Posterior cingulate gyrus (tissue), 11 donors: ENCODE data around the gene SLC16A8.

ENCODE experiments used
- DNase-seq, 10 donors: peaks; one replicate each; pipeline versions ENCODE4 v3.0.0 to v3.0.0-alpha.2; 2020 to 2021; ENCODE audit warnings: mixed read lengths in 3 of 10
- intact Hi-C: fragments of 100-400 bp; cut with DNase I; formaldehyde crosslinking; loops from one replicate; pipeline ENCODE4 v1.15.1; 2023

SLC16A8 gene

GRCh38 chr22:38034278-38034882 lies 49.6 kb downstream of the SLC16A8 start:
- peak; percentile 73 to 98 (median 85) for DNase-seq
- intact Hi-C loops = loop anchor here (5.0 kb wide), 1 partner anchor 52 kb away; the partner anchor contains the start of gene SOX10

- intact Hi-C loops = loop anchor here (5.0 kb wide), 1 partner anchor 51 kb away; the partner anchor contains the start of gene SOX10
- DNase-seq = peak in 9 of 10 donors; percentile 83 to 98 (median 88)
These were observed 50.3 kb downstream of the SLC16A8 start for GRCh38 chr22:38033522-38034277.

DNA sequence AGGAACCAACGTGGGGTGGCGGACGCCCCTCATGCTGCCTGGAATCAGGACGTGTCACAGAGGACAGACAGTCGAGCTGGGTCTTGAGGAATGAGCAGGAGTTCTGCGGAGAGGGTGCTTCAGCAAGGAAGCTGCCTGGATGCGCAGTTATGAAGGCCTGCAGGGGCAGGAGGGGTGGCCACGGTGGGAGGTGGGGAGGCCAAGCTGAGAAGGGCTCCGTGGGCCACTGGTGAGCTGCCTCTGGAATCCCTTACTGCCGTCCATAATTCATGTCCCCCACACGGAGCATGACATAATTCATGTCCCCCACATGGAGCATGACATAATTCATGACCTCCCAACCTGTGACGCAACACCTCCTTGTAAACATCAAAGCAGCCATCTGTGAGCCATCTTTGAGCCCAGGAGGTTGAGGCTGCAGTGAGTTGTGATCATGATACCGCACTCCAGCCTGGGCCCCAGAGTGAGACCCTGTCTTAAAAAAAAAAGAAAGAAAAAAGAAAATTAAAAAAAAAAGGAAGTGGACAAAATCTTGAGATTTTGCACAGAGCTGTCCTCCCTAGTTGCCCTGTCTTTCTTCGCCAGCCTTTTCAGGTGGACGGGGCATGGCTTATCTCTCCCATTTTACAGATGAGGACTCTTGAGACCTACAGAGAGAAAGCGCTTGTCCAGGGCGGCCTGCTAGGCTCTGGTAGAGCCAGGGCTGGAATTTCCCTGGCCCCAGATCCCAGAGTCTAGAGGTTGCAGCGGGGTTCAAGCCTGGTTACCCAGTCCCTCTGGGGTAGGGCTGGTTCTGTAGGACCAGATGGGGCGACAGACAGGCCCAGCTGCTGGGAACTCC lies 51.1 kb downstream of the SLC16A8 start:
- DNase-seq = peak in 4 of 10 donors; percentile 60 to 76 (median 70)
- intact Hi-C loops = loop anchor here (5.0 kb wide), 1 partner anchor 51 kb away; the partner anchor contains the start of gene SOX10

GRCh38 chr22:38031491-38031890 lies 52.5 kb downstream of the SLC16A8 start:
- peak in 3 of 10 donors; percentile 57 to 85 (median 63) for DNase-seq
- intact Hi-C loops = loop anchor here (5.0 kb wide), 1 partner anchor 49 kb away; the partner anchor contains the start of gene SOX10

GRCh38 chr22:38030311-38031133 lies 53.5 kb downstream of the SLC16A8 start:
- peak in 4 of 10 donors; percentile 22 to 78 (median 61) for DNase-seq

GRCh38 chr22:38029901-38030300 lies 54.1 kb downstream of the SLC16A8 start:
- intact Hi-C loops = loop anchor here (5.0 kb wide), 1 partner anchor 48 kb away; the partner anchor contains the start of gene SOX10
- peak in 4 of 10 donors; percentile 46 to 83 (median 80) for DNase-seq

More at GRCh38 chr22:38030311-38031133, 53.5 kb downstream of the SLC16A8 start:
- intact Hi-C loops = loop anchor here (5.0 kb wide), 1 partner anchor 48 kb away; the partner anchor contains the start of gene SOX10

DNA sequence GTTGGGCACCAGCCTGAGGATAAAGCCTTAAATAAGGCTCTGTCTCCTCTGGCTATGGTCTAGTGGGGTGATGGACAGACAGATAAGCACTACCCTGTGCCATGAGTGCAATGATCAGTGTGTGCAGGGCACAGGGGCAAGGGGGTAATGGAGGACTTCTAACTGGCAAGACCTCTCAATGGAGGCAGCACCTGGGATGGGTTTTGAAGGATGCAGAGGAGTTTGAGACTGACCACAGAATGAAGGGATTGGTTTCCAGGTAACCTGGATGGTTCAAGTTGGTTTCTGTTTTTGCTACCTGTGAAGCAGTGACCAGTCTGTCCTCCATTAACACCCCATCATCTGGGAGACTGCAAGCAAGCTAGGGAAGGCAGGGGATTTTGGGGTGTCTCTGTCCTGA lies 54.6 kb downstream of the SLC16A8 start:
- peak in 1 of 10 donors; percentile 4 for DNase-seq
- intact Hi-C loops = no loop called here

- DNase-seq = peak in 3 of 10 donors; percentile 70 to 86 (median 76)
- intact Hi-C loops = no loop called here
These were observed 55.4 kb downstream of the SLC16A8 start for GRCh38 chr22:38028344-38029130.
